Activated CD4-positive, alpha-beta T cell treated with anti-CD3 and anti-CD28 coated beads for 36 hours (primary cell): ENCODE results near the gene ABCB8. TPM values are rescaled to one million over a fixed set of nuclear protein-coding genes. Genes with fewer than 3 reads are reported as not detected.

Source experiments
- ATAC-seq: fragments of 200-7000 bp; cut with Tn5 transposase; one replicate; pipeline ENCODE4 v1.10.0; 2021; ENCODE audit warnings: mild to moderate bottlenecking, moderate library complexity
- CTCF ChIA-PET: fragments of 350-600 bp; sonication (Branson Sonifier 250); formaldehyde crosslinking; loops from one replicate; lab custom pipeline; 2021; ENCODE audit warnings: antibody characterized with exemption; lab: Charles Lee
- POLR2A ChIA-PET: fragments of 350-600 bp; sonication (Branson Sonifier 250); formaldehyde crosslinking; loops from one replicate; lab custom pipeline; 2021; ENCODE audit warnings: antibody characterized with exemption, inconsistent platforms; lab: Charles Lee
- DNase-seq: peaks from one replicate; pipeline ENCODE4 v3.0.0-alpha.2; 2020
- H3K27ac Mint-ChIP-seq: one replicate; pipeline ENCODE4 v1.8.0; 2021; ENCODE audit warnings: mixed read lengths
- H3K27me3 Mint-ChIP-seq: one replicate; pipeline ENCODE4 v1.8.0; 2021; ENCODE audit warnings: mixed read lengths
- H3K36me3 Mint-ChIP-seq: one replicate; pipeline ENCODE4 v1.8.0; 2021; ENCODE audit warnings: low read depth, mixed read lengths
- H3K4me1 Mint-ChIP-seq: one replicate; pipeline ENCODE4 v1.8.0; 2021; ENCODE audit warnings: mixed read lengths
- H3K4me3 Mint-ChIP-seq: one replicate; pipeline ENCODE4 v1.8.0; 2021; ENCODE audit warnings: mild to moderate bottlenecking, moderate library complexity, mixed read lengths
- H3K9me3 Mint-ChIP-seq: one replicate; pipeline ENCODE4 v1.8.0; 2021; ENCODE audit warnings: low read depth, mixed read lengths
- intact Hi-C, 2 experiments: fragments of 100-400 bp; cut with DNase I in 1 of 2; cut with micrococcal nuclease in 1 of 2; formaldehyde crosslinking; loops; one replicate each; pipeline versions ENCODE4 v1.14.2 to v1.15.1; 2022 to 2024; cut with DNase I, micrococcal nuclease
- total RNA-seq, 2 experiments: library from RNA; stranded (reverse); gene quantifications; one replicate each; pipeline ENCODE4 v1.2.3, GENCODE V29; 2021

The ABCB8 gene
- total RNA-seq, 2 experiments from 2014 or later, result 41.9 to 44.5 TPM

DNA sequence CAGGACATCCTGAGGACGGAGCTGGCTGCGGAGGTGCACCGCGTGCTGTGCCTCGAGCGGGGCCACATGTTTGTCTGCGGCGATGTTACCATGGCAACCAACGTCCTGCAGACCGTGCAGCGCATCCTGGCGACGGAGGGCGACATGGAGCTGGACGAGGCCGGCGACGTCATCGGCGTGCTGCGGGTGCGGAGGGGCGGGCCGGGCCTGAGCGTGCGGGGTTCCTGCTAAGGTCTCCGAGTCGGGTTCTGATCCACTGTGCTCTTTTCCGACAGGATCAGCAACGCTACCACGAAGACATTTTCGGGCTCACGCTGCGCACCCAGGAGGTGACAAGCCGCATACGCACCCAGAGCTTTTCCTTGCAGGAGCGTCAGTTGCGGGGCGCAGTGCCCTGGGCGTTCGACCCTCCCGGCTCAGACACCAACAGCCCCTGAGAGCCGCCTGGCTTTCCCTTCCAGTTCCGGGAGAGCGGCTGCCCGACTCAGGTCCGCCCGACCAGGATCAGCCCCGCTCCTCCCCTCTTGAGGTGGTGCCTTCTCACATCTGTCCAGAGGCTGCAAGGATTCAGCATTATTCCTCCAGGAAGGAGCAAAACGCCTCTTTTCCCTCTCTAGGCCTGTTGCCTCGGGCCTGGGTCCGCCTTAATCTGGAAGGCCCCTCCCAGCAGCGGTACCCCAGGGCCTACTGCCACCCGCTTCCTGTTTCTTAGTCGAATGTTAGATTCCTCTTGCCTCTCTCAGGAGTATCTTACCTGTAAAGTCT, 14.3 kb upstream of the ABCB8 start:
- DNase-seq, result peak; percentile 95
- ChIA-PET CTCF (interaction anchor here (0.7 to 1.7 kb wide), 7 partner anchors 10 to 1447 kb away, joined by 3 to 9 read pairs (median 4); partner anchors contain the start of genes ABCB8 and ATG9B), POLR2A (interaction anchor here (0.6 to 1.4 kb wide), 2 partner anchors 15 to 19 kb away, joined by 4 read pairs; partner anchors contain the start of gene ABCB8)
- H3K9me3 Mint-ChIP-seq, result no peaks in the 10 kb centered on the region
- peak; percentile 47 for ATAC-seq
- H3K27me3 Mint-ChIP-seq, result peaks cover 2% of the 10 kb centered on the region
- intact Hi-C loops, result loop anchor here (1.0 to 5.0 kb wide), 7 partner anchors 14 to 213 kb away; partner anchors contain the start of genes ABCB8 (in 2 of the 2), ABCF2 (in 1 of the 2), CDK5 (in 1 of the 2) and SLC4A2 (in 1 of the 2)
- H3K4me1 Mint-ChIP-seq, result peaks cover 77% of the 10 kb centered on the region
- peaks cover 9% of the 10 kb centered on the region for H3K36me3 Mint-ChIP-seq
- peak overlapping the region; percentile 96 for H3K27ac Mint-ChIP-seq
- peak overlapping the region; percentile 78 for H3K4me3 Mint-ChIP-seq

DNA sequence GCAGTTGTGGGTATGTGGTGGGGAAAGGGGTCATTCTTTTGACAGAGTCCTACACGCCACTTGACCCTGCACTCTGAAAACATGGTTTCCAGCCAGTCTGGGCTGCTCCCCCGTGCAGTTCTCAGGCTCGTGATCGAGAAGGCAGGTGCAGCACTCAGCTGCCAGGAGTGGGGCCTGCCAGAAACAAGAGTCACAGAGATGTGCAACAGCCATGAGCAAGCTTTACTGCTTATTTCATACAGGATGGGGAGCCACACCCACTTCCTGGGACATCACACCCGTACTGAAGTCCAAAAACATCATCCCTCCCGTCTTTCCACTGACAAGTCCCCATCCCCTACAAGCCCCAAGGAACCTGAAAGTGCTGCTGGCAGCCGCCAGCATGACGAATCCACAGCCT, 13.3 kb upstream of the ABCB8 start:
- intact Hi-C loops, result loop anchor here (2.0 to 5.0 kb wide), 4 partner anchors 14 to 212 kb away; partner anchors contain the start of genes ABCB8 (in 1 of the 2), ABCF2 (in 1 of the 2), CDK5 (in 1 of the 2) and SLC4A2 (in 1 of the 2)
- peaks cover 9% of the 10 kb centered on the region for H3K36me3 Mint-ChIP-seq
- CTCF ChIA-PET, result interaction anchor here (0.7 to 1.7 kb wide), 6 partner anchors 13 to 117 kb away, joined by 3 to 6 read pairs (median 3); partner anchors contain the start of genes ABCB8 and NOS3
- H3K27ac Mint-ChIP-seq, result peak overlapping the region; percentile 96
- no peaks in the 10 kb centered on the region for H3K9me3 Mint-ChIP-seq
- peak; percentile 72 for DNase-seq
- H3K4me3 Mint-ChIP-seq, result peak overlapping the region; percentile 78
- POLR2A ChIA-PET, result no interaction called here
- peaks cover 2% of the 10 kb centered on the region for H3K27me3 Mint-ChIP-seq
- H3K4me1 Mint-ChIP-seq, result peaks cover 76% of the 10 kb centered on the region
- peak; percentile 26 for ATAC-seq

DNA sequence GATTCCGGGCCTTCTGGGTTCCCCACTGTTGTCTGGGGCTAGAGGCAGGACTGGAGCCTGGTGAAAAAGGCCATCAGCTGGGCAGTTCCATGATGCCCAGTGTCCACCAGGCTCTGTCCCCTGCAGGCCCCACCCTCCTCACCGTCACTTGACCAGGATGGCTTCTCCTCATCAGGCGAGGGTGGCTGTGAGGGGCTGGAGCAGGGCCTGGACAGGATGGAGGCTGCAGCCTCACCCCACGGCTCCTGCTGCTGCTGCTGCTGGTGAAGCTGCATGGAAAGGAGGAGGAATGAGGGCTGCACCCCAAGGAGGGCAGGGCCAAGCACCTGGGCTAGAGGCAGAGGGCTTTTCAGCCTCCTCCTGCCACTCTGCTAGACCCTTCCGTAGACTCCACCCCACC, 12.3 kb upstream of the ABCB8 start:
- DNase-seq (no peak), ATAC-seq (no peak)
- Mint-ChIP-seq H3K4me1 (peaks cover 66% of the 10 kb centered on the region), H3K4me3 (no peak overlapping the region), H3K27me3 (peaks cover 9% of the 10 kb centered on the region), H3K9me3 (no peaks in the 10 kb centered on the region), H3K36me3 (peaks cover 9% of the 10 kb centered on the region), H3K27ac (no peak overlapping the region)
- intact Hi-C loops, result loop anchor here in 1 of 2 experiments (2.0 kb wide), 1 partner anchor 13 kb away; the partner anchor contains the start of gene ABCB8
- ChIA-PET POLR2A (interaction anchor here (0.7 kb wide), 1 partner anchor 491 kb away, joined by 3 read pairs; no protein-coding TSS in a partner anchor), CTCF (interaction anchor here (0.8 to 1.4 kb wide), 4 partner anchors 8 to 30 kb away, joined by 3 to 5 read pairs (median 4); partner anchors contain the start of gene NOS3)

DNA sequence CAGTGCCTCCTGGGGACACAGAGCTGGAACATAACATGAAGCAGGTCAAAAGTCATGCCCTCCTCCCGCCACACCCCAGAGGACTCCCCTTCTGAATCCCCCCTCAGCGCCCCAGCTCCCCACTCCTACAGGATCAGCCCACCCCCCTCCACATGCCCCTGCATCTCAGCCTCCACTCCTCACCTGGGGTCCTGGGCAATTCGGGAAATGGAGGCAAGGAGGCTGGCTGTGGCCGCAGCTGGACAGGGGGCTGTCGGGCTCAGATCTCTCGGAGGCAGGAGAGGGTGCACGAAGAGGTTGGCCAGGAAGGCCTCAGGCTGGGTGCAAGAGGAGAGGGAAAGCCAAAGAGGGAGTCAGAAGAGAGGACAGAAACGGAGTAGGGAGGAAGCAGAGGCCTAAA, 11.7 kb upstream of the ABCB8 start:
- Mint-ChIP-seq H3K27ac (no peak overlapping the region), H3K4me3 (no peak overlapping the region), H3K9me3 (no peaks in the 10 kb centered on the region), H3K27me3 (peaks cover 9% of the 10 kb centered on the region), H3K36me3 (peaks cover 9% of the 10 kb centered on the region), H3K4me1 (peaks cover 62% of the 10 kb centered on the region)
- intact Hi-C loops, result no loop called here
- CTCF ChIA-PET, result interaction anchor here (0.6 to 1.5 kb wide), 5 partner anchors 8 to 450 kb away, joined by 3 to 5 read pairs (median 4); partner anchors contain the start of gene GIMAP4
- DNase-seq, result no peak
- POLR2A ChIA-PET, result no interaction called here
- ATAC-seq, result no peak

DNA sequence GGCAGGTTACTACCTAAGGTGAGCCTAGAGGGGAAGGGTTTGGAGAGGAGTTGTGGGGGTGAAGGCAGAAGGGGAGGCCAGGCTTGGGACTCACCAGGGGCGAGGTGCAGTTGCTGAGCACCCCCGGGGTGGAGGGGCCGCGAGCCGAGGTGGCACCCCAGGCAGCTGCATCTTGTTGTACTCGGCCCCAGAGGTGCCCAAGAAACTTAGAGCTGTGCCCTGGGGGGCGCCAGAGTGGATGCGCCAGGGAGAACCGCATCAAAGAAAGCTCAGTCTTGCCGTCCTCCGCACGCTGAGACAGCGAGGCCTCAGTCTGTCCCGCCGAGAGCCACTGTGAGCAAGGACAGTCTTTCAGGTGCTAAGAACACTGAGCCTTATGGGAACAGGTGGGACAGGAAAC, 11.3 kb upstream of the ABCB8 start:
- ChIA-PET POLR2A (no interaction called here), CTCF (interaction anchor here (0.6 to 1.5 kb wide), 6 partner anchors 9 to 450 kb away, joined by 3 to 5 read pairs (median 4); partner anchors contain the start of genes ABCB8 and GIMAP4)
- H3K27me3 Mint-ChIP-seq, result peaks cover 9% of the 10 kb centered on the region
- H3K4me3 Mint-ChIP-seq, result peak overlapping the region; percentile 66
- H3K27ac Mint-ChIP-seq, result peak overlapping the region; percentile 80
- peaks cover 9% of the 10 kb centered on the region for H3K36me3 Mint-ChIP-seq
- no peaks in the 10 kb centered on the region for H3K9me3 Mint-ChIP-seq
- DNase-seq (no peak), ATAC-seq (no peak)
- H3K4me1 Mint-ChIP-seq, result peaks cover 58% of the 10 kb centered on the region
- intact Hi-C loops, result no loop called here

DNA sequence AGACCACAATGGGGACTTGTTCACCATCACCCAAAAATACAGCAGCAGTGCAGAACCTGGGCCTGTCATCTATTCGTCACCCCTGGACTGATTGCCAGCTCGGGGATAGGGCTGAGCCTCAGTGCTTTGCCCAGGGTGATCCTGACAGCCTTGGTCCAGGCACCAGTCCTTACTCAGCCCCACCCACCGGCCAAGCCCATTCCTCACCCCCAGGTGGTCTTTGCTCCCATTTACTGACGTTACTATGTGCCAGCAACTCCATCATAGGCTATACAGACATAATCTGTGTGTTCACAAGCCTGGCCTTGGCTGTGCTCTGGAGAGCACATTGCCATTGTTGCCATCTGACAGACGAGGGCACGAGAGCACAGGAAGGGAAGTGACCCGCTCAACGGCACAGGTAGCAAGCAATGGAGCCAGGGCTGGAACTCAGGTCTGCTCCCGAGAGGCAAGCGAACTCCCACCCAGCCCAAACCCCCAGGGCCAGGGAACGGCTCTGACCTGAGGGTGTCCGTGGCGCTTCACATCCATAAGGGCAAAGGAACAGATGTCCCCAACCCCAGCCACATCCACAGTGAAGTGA, 10.8 kb upstream of the ABCB8 start:
- peaks cover 52% of the 10 kb centered on the region for H3K4me1 Mint-ChIP-seq
- peaks cover 9% of the 10 kb centered on the region for H3K36me3 Mint-ChIP-seq
- peak overlapping the region; percentile 80 for H3K27ac Mint-ChIP-seq
- CTCF ChIA-PET, result interaction anchor here (0.7 to 4.7 kb wide), 11 partner anchors 9 to 151 kb away, joined by 3 to 43 read pairs (median 4); partner anchors contain the start of gene ABCB8
- intact Hi-C loops, result no loop called here
- H3K9me3 Mint-ChIP-seq, result no peaks in the 10 kb centered on the region
- POLR2A ChIA-PET, result no interaction called here
- ATAC-seq (no peak), DNase-seq (no peak)
- peak overlapping the region; percentile 66 for H3K4me3 Mint-ChIP-seq
- peaks cover 9% of the 10 kb centered on the region for H3K27me3 Mint-ChIP-seq

DNA sequence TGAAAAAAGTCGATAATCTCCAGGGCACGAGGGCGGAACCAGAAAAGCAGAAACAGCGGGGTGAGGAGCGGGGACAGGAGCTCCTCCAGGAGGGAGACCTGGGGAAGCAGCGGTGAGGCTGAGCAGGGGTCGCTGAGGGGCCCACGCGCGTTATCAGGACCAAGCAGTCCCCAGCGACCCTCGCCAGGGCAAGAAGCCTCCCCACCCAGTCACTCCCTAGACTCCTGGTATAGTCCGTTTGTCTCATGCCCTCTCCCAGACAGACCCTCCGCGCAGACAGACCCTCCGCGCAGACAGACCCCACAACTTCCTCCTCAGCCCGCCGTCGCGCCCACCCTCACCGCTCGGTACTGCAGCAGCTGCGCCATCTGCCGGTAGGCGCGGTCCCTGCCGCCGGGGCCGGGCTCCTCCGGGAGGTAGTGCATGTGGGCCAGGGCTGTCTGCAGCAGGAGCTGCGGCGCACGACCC, 10.3 kb upstream of the ABCB8 start:
- Mint-ChIP-seq H3K4me3 (peak overlapping the region; percentile 66), H3K27me3 (peaks cover 9% of the 10 kb centered on the region), H3K4me1 (peaks cover 47% of the 10 kb centered on the region), H3K36me3 (peaks cover 9% of the 10 kb centered on the region), H3K9me3 (no peaks in the 10 kb centered on the region), H3K27ac (peak overlapping the region; percentile 80)
- intact Hi-C loops, result loop anchor here (1.0 to 2.0 kb wide), 5 partner anchors 10 to 69 kb away; partner anchors contain the start of genes ABCB8 (in 1 of the 2), AGAP3 (in 1 of the 2) and SLC4A2 (in 1 of the 2)
- ChIA-PET POLR2A (interaction anchor here (0.7 to 1.3 kb wide), 3 partner anchors 10 to 49 kb away, joined by 3 to 6 read pairs (median 3); partner anchors contain the start of gene ABCB8), CTCF (interaction anchor here (0.6 to 4.7 kb wide), 27 partner anchors 10 to 165 kb away, joined by 3 to 43 read pairs (median 4); partner anchors contain the start of gene ABCB8)
- DNase-seq (peak; percentile 90), ATAC-seq (peak; percentile 59)

DNA sequence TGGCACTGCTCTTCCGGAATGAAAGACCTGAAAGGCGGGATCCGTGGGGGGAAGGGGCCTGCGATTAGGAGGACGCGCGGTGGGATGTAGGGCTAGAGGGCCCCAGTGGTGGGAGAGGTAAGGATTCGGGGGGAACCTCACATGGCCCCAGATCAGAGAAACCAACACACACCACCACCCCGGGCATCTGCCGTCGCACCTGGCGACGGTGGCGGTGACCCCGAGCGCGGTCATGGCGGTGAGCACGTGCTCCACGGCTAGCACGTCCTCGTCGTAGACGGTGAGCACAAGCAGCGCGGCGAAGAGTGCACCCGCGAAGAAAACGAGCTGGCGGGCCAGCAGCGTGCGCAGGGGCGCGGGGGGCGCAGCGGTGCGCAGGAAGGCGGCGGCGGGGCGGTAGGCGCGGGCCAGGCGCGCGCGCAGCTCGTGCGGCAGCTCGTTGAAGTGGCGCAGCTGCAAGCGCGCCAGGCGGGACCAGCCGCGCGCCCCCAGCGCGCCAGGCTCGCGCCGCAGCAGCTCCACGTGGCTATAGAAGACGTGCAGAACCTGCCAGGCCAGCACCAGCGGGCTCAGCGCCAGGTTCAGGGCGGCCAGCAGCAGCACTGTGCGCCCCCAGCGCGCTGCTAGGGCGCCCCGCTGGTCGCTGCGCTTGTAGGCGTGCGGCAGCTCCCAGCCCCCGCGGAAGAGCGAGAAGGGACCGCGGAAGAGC, 9.7 kb upstream of the ABCB8 start:
- Mint-ChIP-seq H3K27ac (peak overlapping the region; percentile 80), H3K4me3 (peak overlapping the region; percentile 66), H3K4me1 (peaks cover 45% of the 10 kb centered on the region), H3K36me3 (peaks cover 9% of the 10 kb centered on the region), H3K9me3 (no peaks in the 10 kb centered on the region), H3K27me3 (peaks cover 9% of the 10 kb centered on the region)
- ChIA-PET CTCF (interaction anchor here (0.5 to 4.7 kb wide), 31 partner anchors 10 to 208 kb away, joined by 3 to 43 read pairs (median 4); partner anchors contain the start of genes ABCB8 and ABCF2), POLR2A (interaction anchor here (0.7 to 1.3 kb wide), 3 partner anchors 9 to 49 kb away, joined by 3 to 6 read pairs (median 3); partner anchors contain the start of gene ABCB8)
- peak; percentile 39 for ATAC-seq
- intact Hi-C loops, result loop anchor here (1.0 to 2.0 kb wide), 5 partner anchors 10 to 68 kb away; partner anchors contain the start of genes ABCB8 (in 1 of the 2), AGAP3 (in 1 of the 2) and SLC4A2 (in 1 of the 2)
- peak; percentile 68 for DNase-seq

DNA sequence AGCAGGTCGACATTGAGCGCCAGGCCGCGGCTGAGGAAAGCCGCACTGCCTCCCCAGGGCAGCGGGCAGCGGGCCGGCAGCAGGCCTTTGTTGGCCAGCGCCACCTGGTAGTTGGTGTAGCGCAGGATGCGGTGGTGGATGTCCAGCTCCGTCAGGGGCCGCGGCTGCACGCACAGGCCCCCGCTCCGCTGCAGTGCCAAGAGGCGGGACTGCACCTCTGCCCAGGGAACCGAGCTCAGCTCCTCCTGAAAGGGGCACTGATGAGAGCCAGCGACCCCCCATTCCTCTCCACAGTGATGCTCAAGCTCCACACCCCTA, 9.2 kb upstream of the ABCB8 start:
- CTCF ChIA-PET, result interaction anchor here (0.5 to 4.7 kb wide), 23 partner anchors 9 to 208 kb away, joined by 3 to 43 read pairs (median 4); partner anchors contain the start of genes ABCB8 and ABCF2
- intact Hi-C loops, result loop anchor here in 1 of 2 experiments (2.0 kb wide), 3 partner anchors 40 to 68 kb away; partner anchors contain the start of genes AGAP3 and SLC4A2

DNA sequence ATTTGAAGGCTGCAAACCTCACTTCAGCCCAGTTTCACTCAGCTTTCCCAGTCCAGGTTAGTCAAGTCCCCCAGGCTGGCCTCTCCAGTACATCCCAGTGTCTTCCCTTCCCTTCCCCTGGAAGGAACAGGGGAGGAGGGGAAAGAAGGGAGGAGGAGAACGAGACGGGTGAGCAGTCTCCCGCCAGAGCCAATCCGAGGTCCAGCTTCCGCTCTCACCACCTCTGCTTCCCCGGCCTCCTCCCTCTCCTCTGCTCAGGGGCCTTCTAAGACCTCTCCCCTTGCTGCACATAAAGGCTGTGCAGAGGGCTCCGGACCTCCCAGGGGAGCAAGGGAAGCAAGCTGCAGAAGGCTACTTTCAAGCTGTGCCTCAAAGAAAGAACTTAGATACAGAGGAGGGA, 8.0 kb upstream of the ABCB8 start:
- CTCF ChIA-PET, result interaction anchor here (0.6 to 4.7 kb wide), 5 partner anchors 8 to 235 kb away, joined by 3 to 43 read pairs (median 8); partner anchors contain the start of gene ABCB8
- Mint-ChIP-seq H3K4me1 (peaks cover 32% of the 10 kb centered on the region), H3K9me3 (no peaks in the 10 kb centered on the region), H3K27me3 (peaks cover 9% of the 10 kb centered on the region), H3K36me3 (peaks cover 2% of the 10 kb centered on the region), H3K4me3 (no peak overlapping the region), H3K27ac (no peak overlapping the region)
- POLR2A ChIA-PET, result no interaction called here
- ATAC-seq (no peak), DNase-seq (no peak)
- intact Hi-C loops, result no loop called here

More for the DNA sequence above, 9.2 kb upstream of the ABCB8 start:
- H3K27ac Mint-ChIP-seq, result no peak overlapping the region
- POLR2A ChIA-PET, result interaction anchor here (0.8 to 1.3 kb wide), 2 partner anchors 9 to 11 kb away, joined by 3 to 6 read pairs; partner anchors contain the start of gene ABCB8
- peaks cover 9% of the 10 kb centered on the region for H3K36me3 Mint-ChIP-seq
- peak overlapping the region; percentile 66 for H3K4me3 Mint-ChIP-seq
- H3K27me3 Mint-ChIP-seq, result peaks cover 9% of the 10 kb centered on the region
- ATAC-seq (no peak), DNase-seq (no peak)
- peaks cover 44% of the 10 kb centered on the region for H3K4me1 Mint-ChIP-seq
- H3K9me3 Mint-ChIP-seq, result no peaks in the 10 kb centered on the region
